Choroid plexus epithelial cell (primary cell): Measurements from ENCODE around the gene FSHR.

Source experiments
- DNase-seq: peaks from one replicate; pipeline ENCODE4 v3.0.0-alpha.2; 2010; ENCODE audit warnings: low read depth
- H3K4me3 ChIP-seq: 2 replicates; pipeline ENCODE4 v1.5.1; 2011; ENCODE audit warnings: low read depth, mild to moderate bottlenecking, control low read depth, low read length, moderate library complexity
- TF ChIP-seq, protein P1 (sequence below): conservative IDR thresholded peaks from 2 replicates; pipeline ENCODE4 v1.5.1; 2011; ENCODE audit warnings: low read depth, mild to moderate bottlenecking, control low read depth, inconsistent platforms, low read length, moderate library complexity

Gene FSHR

DNA sequence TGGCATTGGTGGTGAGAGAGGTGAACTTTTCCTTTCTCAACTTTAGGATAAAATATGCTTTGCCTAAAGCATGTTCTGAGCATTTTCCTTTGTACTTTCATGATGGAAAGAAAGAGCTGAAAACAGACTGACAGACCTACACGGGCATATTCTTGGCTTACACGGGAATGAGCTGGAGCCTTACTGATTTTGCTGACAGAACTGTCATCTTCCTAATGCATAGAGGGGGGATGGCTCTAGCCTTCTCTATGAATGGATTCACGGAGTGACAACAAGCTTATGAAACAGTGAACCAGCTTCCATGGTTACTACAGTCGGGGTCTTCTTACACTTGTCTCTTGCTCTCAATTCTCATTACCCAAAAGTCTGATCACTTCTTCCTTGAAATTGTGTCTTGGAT, 32.2 kb downstream of the FSHR start:
- no peak overlapping the region for H3K4me3 ChIP-seq
- TF ChIP-seq, protein P1, sequence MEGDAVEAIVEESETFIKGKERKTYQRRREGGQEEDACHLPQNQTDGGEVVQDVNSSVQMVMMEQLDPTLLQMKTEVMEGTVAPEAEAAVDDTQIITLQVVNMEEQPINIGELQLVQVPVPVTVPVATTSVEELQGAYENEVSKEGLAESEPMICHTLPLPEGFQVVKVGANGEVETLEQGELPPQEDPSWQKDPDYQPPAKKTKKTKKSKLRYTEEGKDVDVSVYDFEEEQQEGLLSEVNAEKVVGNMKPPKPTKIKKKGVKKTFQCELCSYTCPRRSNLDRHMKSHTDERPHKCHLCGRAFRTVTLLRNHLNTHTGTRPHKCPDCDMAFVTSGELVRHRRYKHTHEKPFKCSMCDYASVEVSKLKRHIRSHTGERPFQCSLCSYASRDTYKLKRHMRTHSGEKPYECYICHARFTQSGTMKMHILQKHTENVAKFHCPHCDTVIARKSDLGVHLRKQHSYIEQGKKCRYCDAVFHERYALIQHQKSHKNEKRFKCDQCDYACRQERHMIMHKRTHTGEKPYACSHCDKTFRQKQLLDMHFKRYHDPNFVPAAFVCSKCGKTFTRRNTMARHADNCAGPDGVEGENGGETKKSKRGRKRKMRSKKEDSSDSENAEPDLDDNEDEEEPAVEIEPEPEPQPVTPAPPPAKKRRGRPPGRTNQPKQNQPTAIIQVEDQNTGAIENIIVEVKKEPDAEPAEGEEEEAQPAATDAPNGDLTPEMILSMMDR = no peak
- no peak for DNase-seq

DNA sequence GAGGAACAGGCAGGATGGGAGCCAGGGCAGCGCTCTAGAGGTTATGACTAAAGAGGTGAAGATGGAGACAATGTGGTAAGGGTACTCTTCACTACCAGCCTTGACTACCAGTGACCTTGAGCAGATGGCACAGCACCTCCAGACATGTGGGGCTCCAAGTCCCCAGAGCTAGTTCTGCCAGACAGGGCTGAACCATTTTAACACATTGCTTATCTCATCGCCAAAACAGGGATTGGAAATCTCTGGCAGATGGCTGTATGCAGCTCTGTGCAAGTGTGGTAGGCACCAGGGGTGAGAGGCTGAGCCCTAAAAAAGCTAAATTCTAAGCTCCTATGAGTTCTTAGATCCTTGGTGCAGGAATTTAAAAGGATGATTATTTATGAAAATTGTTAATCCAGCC, 41.3 kb downstream of the FSHR start:
- DNase-seq = no peak
- H3K4me3 ChIP-seq = no peak overlapping the region
- TF ChIP-seq, protein P1 = no peak

DNA sequence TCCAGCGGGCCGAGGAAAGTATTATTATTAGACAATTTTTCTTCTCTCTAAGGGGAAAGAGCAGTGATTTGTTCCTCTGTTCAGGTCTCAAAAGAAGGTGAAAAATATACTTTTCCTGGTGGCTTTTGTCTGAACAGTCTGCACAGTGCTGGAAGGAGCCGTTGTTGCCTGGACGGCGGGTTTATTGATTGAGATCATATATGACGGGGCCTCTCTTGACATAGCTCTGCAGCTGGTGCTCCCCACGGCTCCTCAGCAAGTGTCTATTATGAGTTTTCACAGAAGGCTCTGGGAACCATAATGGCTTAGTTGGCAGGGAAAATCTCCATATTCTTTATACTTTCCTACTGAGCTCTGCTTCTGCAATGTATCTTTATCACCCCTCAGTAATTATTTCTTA, 42.9 kb downstream of the FSHR start:
- no peak for DNase-seq
- H3K4me3 ChIP-seq = no peak overlapping the region
- TF ChIP-seq, protein P1 = no peak

DNA sequence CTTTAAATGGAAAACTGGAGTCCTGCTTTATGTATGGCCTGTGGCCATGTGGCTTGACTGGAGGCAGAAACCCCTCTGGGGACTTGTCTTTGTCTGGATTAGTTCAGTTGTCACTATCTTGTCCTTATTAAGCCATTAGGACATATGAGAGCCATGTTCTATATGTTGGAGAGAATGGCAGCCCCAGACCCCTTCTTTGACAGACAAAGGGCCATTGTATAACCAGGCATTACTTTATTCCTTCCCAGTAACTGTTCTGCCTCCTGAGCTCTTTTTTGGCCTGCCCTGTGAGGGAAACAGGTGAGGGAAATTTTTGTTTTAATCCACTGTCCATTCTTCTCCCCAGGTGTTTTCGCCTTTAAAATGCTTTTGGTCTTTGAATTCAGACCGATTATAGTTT, 43.3 kb downstream of the FSHR start:
- no peak for DNase-seq
- TF ChIP-seq, protein P1 = no peak
- H3K4me3 ChIP-seq = no peak overlapping the region

DNA sequence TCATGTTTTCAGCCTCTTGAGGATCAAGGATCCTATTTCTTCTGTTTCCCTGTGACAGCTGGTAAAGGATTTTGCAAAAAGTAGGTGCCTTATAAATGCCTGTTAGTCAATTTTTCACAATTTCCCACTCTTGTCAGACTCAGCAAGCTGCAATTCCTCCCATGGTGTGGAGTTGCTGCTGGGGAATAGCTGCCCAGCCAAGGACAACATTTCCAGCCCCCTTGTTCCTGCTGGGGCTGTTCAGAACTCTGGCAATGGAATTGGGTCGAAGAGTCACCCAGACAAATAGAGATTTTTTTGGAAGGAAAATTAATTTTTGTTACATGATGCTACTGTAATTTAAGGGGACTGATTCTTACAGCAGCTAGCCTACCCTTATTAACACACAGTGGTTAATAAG, 43.7 kb downstream of the FSHR start:
- TF ChIP-seq, protein P1 = no peak
- DNase-seq = no peak
- no peak overlapping the region for H3K4me3 ChIP-seq

DNA sequence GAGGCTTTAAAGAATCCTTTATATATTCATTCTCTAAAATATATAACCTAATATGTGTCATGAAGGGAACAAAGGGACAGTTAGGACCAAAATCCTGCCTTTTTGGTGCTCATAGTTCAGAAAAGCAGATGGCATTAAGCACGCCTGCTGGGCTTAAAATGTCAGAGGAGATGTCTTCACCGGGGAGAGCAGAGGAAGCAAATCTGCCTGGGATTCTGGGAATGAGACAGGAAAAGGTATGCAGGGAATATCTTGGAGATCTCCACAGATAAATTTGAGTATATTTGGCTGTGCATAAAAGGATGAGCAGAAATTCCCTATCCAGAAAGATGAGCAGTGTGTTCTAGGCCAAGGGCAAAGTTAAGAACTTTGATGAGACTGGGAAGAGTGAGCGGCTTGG, 45.5 kb downstream of the FSHR start:
- no peak overlapping the region for H3K4me3 ChIP-seq
- TF ChIP-seq, protein P1 = no peak
- DNase-seq = no peak

DNA sequence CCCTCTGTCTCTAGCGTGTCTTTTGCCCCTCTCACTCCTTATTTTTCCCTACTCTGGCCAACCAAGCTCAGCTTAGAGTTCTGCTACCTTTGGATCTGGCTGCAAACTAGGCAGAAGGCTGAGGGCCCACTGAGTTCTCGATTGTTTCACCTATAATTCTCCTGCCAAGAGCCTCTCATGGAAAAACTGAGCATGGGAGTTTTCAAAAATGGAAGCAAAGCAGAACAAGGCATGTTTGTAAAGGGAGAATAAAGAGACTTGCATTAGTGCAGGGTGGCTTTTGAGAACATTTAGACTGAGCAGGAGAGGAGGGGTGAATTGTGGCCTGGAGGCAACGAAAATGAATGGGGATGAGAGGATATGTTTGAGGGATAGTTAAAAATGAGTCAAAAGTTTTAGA, 45.9 kb downstream of the FSHR start:
- H3K4me3 ChIP-seq = no peak overlapping the region
- DNase-seq = no peak
- TF ChIP-seq, protein P1 = no peak
